HCT116 (cell line): ENCODE data around the gene GPR84. TPM values are rescaled to one million over a fixed set of nuclear protein-coding genes. Genes with fewer than 3 reads are reported as not detected.

Experiments
- ATAC-seq: fragments of 200-7000 bp; cut with Tn5 transposase; 2 replicates; pipeline ENCODE4 v1.9.1; 2020; ENCODE audit warnings: mild to moderate bottlenecking, moderate library complexity
- BruUV-seq: library from RNA; stranded (reverse); fragments of 400-500 nt; replicated peaks from 2 replicates; lab custom pipeline; 2021; lab: Mats Ljungman, UMichigan
- CTCF ChIA-PET: fragments of 300-600 bp; sonication (Branson Sonifier 250); formaldehyde crosslinking; loops from one replicate; lab custom pipeline; 2021; ENCODE audit warnings: antibody characterized with exemption; lab: Charles Lee
- POLR2A ChIA-PET: fragments of 300-600, 350-600 bp; sonication (Branson Sonifier 250); formaldehyde crosslinking; loops from one replicate; lab custom pipeline; 2021; ENCODE audit warnings: antibody characterized with exemption; lab: Charles Lee
- RAD21 ChIA-PET, 2 experiments: fragments of 300-600 bp; sonication (Branson Sonifier 250); formaldehyde crosslinking; loops; one replicate each; lab custom pipeline; 2023; ENCODE audit warnings: low total read pairs in 2 of 2; ENCODE audit not compliant: uncharacterized antibody in 2 of 2, unreplicated experiment in 2 of 2, low non-redundant PET in 1 of 2; lab: Charles Lee
- DNase-seq: peaks from one replicate; pipeline ENCODE4 v3.0.0-alpha.2; 2010; ENCODE audit warnings: low read depth, low spot score
- H2AFZ ChIP-seq: fragments of 200-600 bp; shearing (Covaris generic), sonication (generic); 2 replicates; pipeline ENCODE4 v1.6.1; 2017; ENCODE audit warnings: low read depth, mixed run types, mixed read lengths, antibody characterized with exemption, low read length; ENCODE audit not compliant: poor library complexity, severe bottlenecking
- H3K27ac ChIP-seq: 2 replicates; pipeline ENCODE4 v1.5.1; 2012; ENCODE audit warnings: low read depth, low read length
- H3K27me3 ChIP-seq: fragments of 200-600 bp; sonication (generic); 2 replicates; pipeline ENCODE4 v1.6.1; 2016; ENCODE audit warnings: mixed run types, low read length, mixed read lengths; ENCODE audit not compliant: insufficient read depth
- H3K36me3 ChIP-seq, 2 experiments: fragments of 200-500 bp in 1 of 2; fragments of 200-600 bp in 1 of 2; sonication (Bioruptor generic) in 1 of 2; sonication (generic) in 1 of 2; 2 replicates each; pipeline versions ENCODE4 v1.5.1 to v1.6.1; 2014 to 2016; ENCODE audit warnings: low read length in 2 of 2, inconsistent platforms in 1 of 2, mixed read lengths in 1 of 2, mixed run types in 1 of 2; ENCODE audit not compliant: insufficient read depth in 2 of 2, control insufficient read depth in 1 of 2
- H3K4me1 ChIP-seq, 2 experiments: fragments of 200-600 bp in 1 of 2; sonication (generic) in 1 of 2; 2 replicates each; pipeline versions ENCODE4 v1.5.1 to v1.6.1; 2012 to 2017; ENCODE audit warnings: low read length in 2 of 2, inconsistent platforms in 1 of 2, mild to moderate bottlenecking in 1 of 2, mixed read lengths in 1 of 2, mixed run types in 1 of 2, moderate library complexity in 1 of 2; ENCODE audit not compliant: insufficient read depth in 2 of 2, control insufficient read depth in 1 of 2
- H3K4me2 ChIP-seq: fragments of 200-600 bp; sonication (generic); 2 replicates; pipeline ENCODE4 v1.6.1; 2017; ENCODE audit warnings: mixed run types, low read length, mixed read lengths
- H3K4me3 ChIP-seq, 2 experiments: fragments of 200-600 bp in 1 of 2; sonication (generic) in 1 of 2; replicated peaks in 1 of 2; 2 replicates each; pipeline ENCODE4 v1.5.1; 2011 to 2016; ENCODE audit warnings: low read length in 2 of 2, control low read depth in 1 of 2, low read depth in 1 of 2, mild to moderate bottlenecking in 1 of 2, mixed read lengths in 1 of 2, mixed run types in 1 of 2
- H3K79me2 ChIP-seq: fragments of 200-600 bp; sonication (generic); 2 replicates; pipeline ENCODE4 v1.6.1; 2017; ENCODE audit warnings: mild to moderate bottlenecking, mixed run types, low read length, moderate library complexity, mixed read lengths; ENCODE audit not compliant: insufficient read depth
- H3K9ac ChIP-seq: fragments of 200-600 bp; sonication (generic); 2 replicates; pipeline ENCODE4 v1.6.1; 2016; ENCODE audit warnings: low read length, mixed read lengths
- H3K9me2 ChIP-seq: fragments of 200-600 bp; sonication (generic), shearing (Covaris generic); 2 replicates; pipeline ENCODE4 v1.6.1; 2017; ENCODE audit warnings: mixed run types, mild to moderate bottlenecking, moderate library complexity; ENCODE audit not compliant: insufficient read depth
- H3K9me3 ChIP-seq, 2 experiments: fragments of 200-500 bp in 1 of 2; fragments of 200-600 bp in 1 of 2; sonication (Bioruptor generic) in 1 of 2; sonication (generic) in 1 of 2; 2 replicates each; pipeline ENCODE4 v1.6.1; 2014 to 2017; ENCODE audit warnings: low read length in 2 of 2, mixed read lengths in 2 of 2, inconsistent platforms in 1 of 2, low read depth in 1 of 2, mild to moderate bottlenecking in 1 of 2, mixed run types in 1 of 2, moderate library complexity in 1 of 2; ENCODE audit not compliant: control insufficient read depth in 1 of 2, insufficient read depth in 1 of 2
- H4K20me1 ChIP-seq: fragments of 200-600 bp; sonication (generic), shearing (Covaris generic); 2 replicates; pipeline ENCODE4 v1.6.1; 2017; ENCODE audit warnings: mixed run types, mild to moderate bottlenecking, moderate library complexity; ENCODE audit not compliant: insufficient read depth
- CBX3 ChIP-seq: IDR thresholded peaks from 2 replicates; pipeline ENCODE4 v1.6.1; 2012; ENCODE audit warnings: low read depth
- CEBPB ChIP-seq: IDR thresholded peaks from 2 replicates; pipeline ENCODE4 v1.6.1; 2012; ENCODE audit warnings: low read depth
- ELF1 ChIP-seq: IDR thresholded peaks from 2 replicates; pipeline ENCODE4 v1.6.1; 2012; ENCODE audit warnings: low read depth, borderline replicate concordance
- EZH2 ChIP-seq: fragments of 200-600 bp; sonication (generic); IDR thresholded peaks from 2 replicates; pipeline ENCODE4 v1.6.1; 2017; ENCODE audit warnings: antibody characterized with exemption, mixed run types
- FOSL1 ChIP-seq: IDR thresholded peaks from 2 replicates; pipeline ENCODE4 v1.6.1; 2012; ENCODE audit warnings: low read depth
- JUND ChIP-seq: IDR thresholded peaks from 2 replicates; pipeline ENCODE4 v1.6.1; 2012
- POLR2A ChIP-seq: IDR thresholded peaks from 2 replicates; pipeline ENCODE4 v1.7.0; 2011; ENCODE audit warnings: borderline replicate concordance; ENCODE audit not compliant: insufficient read depth, insufficient read length; ENCODE audit errors: extremely low read depth
- RAD21 ChIP-seq: IDR thresholded peaks from 2 replicates; pipeline ENCODE4 v1.6.1; 2012; ENCODE audit warnings: low read depth, mild to moderate bottlenecking
- REST ChIP-seq: IDR thresholded peaks from 2 replicates; pipeline ENCODE4 v1.6.1; 2012; ENCODE audit warnings: low read depth
- SIN3A ChIP-seq: IDR thresholded peaks from 2 replicates; pipeline ENCODE4 v1.6.1; 2012; ENCODE audit warnings: low read depth
- TCF7L2 ChIP-seq: IDR thresholded peaks from 2 replicates; pipeline ENCODE4 v1.7.0; 2011; ENCODE audit warnings: borderline replicate concordance, inconsistent platforms; ENCODE audit not compliant: insufficient read depth, insufficient read length; ENCODE audit errors: extremely low read depth
- intact Hi-C: fragments of 100-400 bp; cut with micrococcal nuclease; formaldehyde crosslinking; loops from 2 replicates; pipeline ENCODE4 v1.10.0; 2022
- total RNA-seq: library from RNA; stranded (reverse); gene quantifications from one replicate; pipeline ENCODE4 v1.2.1, GENCODE V29; 2021; ENCODE audit not compliant: unreplicated experiment
- TF ChIP-seq, protein P1 (sequence below): IDR thresholded peaks from 2 replicates; pipeline ENCODE4 v1.6.1; 2012
- TF ChIP-seq, protein P2 (sequence below), 3 experiments: fragments of 200-600 bp in 1 of 3; sonication (generic) in 1 of 3; IDR thresholded peaks in 2 of 3; conservative IDR thresholded peaks in 1 of 3; 2 replicates each; pipeline ENCODE4 v1.5.1; 2012 to 2017; ENCODE audit warnings: low read depth in 2 of 3, low read length in 2 of 3, antibody characterized with exemption in 1 of 3, borderline replicate concordance in 1 of 3, control low read depth in 1 of 3, mild to moderate bottlenecking in 1 of 3, mixed read lengths in 1 of 3, mixed run types in 1 of 3, moderate library complexity in 1 of 3; ENCODE audit not compliant: insufficient read depth in 1 of 3

GPR84 gene
- total RNA-seq, 1 experiment from 2014 or later: not detected

DNA sequence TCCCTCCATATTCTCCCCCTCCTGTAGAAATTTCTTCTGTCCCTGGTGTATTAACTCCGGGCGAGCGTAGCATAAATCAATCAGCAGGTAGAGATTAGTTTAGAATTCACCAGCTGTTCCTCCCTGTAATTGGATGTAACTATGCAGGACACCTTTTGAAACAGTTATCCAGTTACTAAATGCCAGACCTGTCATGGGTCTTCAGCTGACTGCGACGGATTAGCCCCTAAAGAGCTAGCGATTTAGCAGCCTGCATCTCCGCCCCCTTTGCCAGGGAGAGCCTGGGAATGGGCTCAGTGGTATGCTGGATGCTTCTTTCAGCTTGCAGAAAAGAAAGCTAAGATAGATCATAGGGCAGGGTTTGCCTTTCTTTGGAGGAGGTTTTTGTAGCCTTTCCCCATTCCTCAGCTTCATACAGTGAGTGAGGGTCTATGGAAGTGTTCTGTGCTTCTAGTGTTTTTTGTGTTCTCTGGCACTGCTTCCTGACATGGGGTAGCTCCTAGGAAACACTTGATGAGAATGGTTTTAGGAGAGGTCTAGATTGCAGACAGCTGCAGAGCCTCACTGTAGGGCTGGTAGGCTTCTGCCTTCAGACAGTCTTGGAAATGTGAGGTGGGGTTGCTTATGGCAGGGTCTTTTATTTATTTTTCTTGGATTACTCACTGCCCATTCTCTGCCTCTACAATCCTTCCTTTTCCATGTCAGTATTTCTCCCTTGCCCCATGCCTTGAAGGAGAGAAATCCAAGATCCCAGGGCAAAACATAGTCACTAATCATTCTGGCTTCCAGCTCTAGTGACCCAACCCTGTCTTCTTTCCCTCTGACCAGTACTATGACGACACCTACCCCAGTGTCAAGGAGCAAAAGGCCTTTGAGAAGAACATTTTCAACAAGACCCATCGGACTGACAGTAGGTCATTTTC, 22.6 kb downstream of the GPR84 start:
- ChIA-PET CTCF (interaction anchor here (0.9 to 1.4 kb wide), 2 partner anchors 17 to 90 kb away, joined by 3 to 4 read pairs; partner anchors contain the start of gene COPZ1), POLR2A (interaction anchor here (1.0 kb wide), 1 partner anchor 13 kb away, joined by 5 read pairs; no protein-coding TSS in a partner anchor), RAD21 (interaction anchor here in 1 of 2 experiments (0.6 kb wide), 1 partner anchor 122 kb away, joined by 7 read pairs; no protein-coding TSS in a partner anchor)
- Histone ChIP-seq H3K4me3 (no peak overlapping the region), H3K9me2 (no peaks in the 10 kb centered on the region), H3K4me1 (no peaks in the 10 kb centered on the region; a peak in 1 of 4 replicates), H3K36me3 (peaks cover 30 to 47% of the 10 kb centered on the region in 2 experiments), H3K9ac (no peak overlapping the region), H2AFZ (no peak overlapping the region), H3K4me2 (no peak overlapping the region), H3K27me3 (no peaks in the 10 kb centered on the region), H3K79me2 (peaks cover 63% of the 10 kb centered on the region), H3K27ac (no peak overlapping the region), H3K9me3 (no peaks in the 10 kb centered on the region), H4K20me1 (peaks cover 6% of the 10 kb centered on the region; the same call in 1 of the 2 replicates)
- intact Hi-C loops: no loop called here
- no peak for DNase-seq
- TF ChIP-seq, protein P1, sequence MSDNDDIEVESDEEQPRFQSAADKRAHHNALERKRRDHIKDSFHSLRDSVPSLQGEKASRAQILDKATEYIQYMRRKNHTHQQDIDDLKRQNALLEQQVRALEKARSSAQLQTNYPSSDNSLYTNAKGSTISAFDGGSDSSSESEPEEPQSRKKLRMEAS: no peak
- TF ChIP-seq RAD21 (no peak), REST (no peak), ELF1 (no peak), POLR2A (no peak), TCF7L2 (no peak), SIN3A (no peak), CEBPB (no peak), JUND (no peak), EZH2 (no peak), CBX3 (no peak), FOSL1 (no peak)
- TF ChIP-seq, protein P2, sequence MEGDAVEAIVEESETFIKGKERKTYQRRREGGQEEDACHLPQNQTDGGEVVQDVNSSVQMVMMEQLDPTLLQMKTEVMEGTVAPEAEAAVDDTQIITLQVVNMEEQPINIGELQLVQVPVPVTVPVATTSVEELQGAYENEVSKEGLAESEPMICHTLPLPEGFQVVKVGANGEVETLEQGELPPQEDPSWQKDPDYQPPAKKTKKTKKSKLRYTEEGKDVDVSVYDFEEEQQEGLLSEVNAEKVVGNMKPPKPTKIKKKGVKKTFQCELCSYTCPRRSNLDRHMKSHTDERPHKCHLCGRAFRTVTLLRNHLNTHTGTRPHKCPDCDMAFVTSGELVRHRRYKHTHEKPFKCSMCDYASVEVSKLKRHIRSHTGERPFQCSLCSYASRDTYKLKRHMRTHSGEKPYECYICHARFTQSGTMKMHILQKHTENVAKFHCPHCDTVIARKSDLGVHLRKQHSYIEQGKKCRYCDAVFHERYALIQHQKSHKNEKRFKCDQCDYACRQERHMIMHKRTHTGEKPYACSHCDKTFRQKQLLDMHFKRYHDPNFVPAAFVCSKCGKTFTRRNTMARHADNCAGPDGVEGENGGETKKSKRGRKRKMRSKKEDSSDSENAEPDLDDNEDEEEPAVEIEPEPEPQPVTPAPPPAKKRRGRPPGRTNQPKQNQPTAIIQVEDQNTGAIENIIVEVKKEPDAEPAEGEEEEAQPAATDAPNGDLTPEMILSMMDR (IDR thresholded peaks at IDR 0.05 in 2 of 3, conservative IDR thresholded peaks at IDR 0.05 in 1 of 3; ENCODE audit: borderline replicate concordance in 1 of 3, insufficient read depth in 1 of 3, low read depth in 2 of 3, low read length in 2 of 3): no peak
- BruUV-seq: no TSS peak
- no peak for ATAC-seq
